ENCODE measurements around the gene NCKAP5.
"Not testable (repeated sequence)": the region's sequence is repeated elsewhere in the genome, so short reads cannot be mapped to it uniquely, and the experiment has no call there.

Gene NCKAP5

DNA sequence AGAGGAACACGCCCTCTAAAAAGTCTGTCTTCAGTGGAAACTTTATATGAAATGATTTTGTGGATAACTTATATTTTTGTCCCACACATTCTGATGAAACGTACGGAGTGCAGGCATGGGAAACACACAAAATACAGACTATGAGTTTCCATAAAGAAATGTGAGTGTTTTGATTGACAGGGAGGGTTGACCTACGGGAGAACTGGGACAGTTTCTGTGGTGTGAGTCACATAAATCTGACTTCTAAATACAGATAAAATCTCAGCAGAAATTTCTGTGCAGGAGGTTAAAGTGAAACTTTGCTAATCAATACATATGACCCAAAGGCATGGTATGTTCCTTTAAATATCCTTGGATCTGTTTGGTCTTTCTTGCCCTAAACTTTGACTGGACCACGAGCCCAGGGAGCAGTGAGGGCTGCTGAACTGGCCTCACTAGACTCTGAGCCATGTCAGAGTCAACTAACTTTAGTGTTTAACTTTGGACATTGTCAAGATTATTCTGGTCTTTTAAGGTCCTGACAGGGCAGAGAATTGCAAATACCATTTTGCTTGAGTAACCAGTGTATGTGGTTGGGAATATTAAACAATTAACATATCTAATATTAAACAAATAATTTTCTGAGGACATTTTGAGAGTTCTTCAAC, 691.4 kb downstream of the NCKAP5 start:
- no peak for DNase-seq (ENCODE audit: low read depth)

DNA sequence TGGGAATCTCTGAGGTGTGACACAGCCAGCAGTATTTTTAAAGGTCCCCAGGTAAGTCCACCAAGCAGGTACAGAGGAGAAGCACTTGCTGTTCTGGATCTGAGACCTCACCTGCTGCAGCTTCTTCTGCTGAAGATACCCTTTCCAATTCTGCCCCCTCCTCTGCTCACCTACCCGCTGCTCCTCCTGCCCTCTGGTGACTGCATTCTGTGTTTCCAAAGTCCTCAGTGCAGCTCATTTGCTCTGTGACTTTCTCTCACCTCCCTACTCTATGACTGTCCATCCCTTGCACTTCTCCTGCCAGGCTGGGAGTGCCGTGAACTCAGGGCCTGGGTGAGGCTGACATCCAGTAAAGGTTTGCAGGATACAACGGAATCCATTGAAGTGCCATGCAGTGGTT, 693.1 kb downstream of the NCKAP5 start:
- DNase-seq (ENCODE audit: low read depth) = no peak

DNA sequence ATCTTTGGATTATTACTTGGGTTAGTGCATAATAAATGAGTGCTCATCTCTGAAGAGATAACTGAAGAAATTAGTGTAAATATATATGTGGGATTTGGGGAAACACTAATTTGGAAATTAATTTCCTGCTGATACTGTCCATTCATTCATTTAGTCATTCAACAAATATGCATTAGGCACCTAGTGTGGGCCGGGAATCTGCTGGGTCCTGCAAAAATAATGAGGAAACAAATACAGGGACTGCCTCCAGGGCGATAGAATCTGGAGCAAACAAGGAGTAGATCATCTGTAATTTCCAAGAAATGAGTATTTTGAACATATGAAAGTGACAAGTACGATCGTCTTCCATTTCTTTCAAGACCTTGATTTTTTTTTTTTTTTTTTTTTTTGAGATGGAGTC, 694.5 kb downstream of the NCKAP5 start:
- no peak for DNase-seq (ENCODE audit: low read depth)

DNA sequence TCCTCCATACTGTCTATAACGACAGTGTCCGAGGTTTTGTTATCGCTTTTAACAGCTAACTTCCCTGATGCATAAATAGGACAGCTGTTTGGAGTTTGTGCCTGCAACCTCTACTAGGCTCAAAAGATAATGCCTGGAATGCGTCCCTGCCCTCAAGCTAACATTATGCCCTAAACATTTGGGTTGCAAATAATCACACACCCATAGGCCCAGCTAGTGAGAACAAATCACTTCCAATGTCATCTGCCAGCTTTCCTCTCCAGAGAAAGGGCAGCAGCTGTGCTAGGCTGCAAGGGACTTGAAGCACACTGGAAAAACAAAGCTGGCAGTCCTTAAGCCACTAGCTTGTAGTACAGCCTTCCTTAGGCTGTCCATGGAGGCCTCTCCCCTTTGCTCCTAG, 696.4 kb downstream of the NCKAP5 start:
- DNase-seq (ENCODE audit: low read depth) = no peak

DNA sequence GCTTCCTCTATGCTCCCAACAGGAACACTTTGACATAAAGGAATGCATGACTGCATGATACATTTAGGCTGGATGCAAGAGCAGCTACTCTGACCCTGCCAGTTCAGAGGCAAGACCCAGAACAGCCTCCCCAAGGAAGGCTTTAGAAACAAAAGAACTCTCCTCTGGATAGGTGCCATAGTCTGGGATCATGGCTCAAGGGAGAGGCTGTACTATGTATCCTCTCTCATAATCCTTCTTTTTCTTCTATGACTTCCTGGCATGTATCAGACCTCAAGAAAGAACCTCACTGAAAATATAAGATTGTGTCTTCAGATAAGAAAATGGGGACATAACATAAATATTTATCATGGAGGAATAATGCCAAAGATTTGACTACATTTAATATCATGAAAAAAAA, 704.3 kb downstream of the NCKAP5 start:
- DNase-seq (ENCODE audit: low read depth) = no peak

DNA sequence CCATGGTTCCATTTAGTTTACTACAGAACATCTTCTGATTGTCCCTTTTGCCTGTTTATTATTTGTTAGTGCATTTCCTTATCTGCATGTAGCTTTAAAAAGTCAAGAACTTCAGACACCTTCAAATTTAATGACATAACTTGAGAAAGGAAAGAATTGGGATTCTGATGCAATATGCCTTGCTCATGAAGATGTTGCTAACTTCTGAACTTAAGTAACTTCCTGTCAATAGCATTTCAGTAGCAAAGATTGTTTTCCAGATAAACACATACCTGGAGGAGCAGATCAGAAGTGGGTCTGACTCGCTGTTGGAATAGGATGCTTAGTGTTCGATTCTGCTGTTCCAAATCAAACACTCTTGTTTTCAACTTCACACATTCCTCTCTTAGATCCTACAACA, 708.0 kb downstream of the NCKAP5 start:
- no peak for DNase-seq (ENCODE audit: low read depth)

DNA sequence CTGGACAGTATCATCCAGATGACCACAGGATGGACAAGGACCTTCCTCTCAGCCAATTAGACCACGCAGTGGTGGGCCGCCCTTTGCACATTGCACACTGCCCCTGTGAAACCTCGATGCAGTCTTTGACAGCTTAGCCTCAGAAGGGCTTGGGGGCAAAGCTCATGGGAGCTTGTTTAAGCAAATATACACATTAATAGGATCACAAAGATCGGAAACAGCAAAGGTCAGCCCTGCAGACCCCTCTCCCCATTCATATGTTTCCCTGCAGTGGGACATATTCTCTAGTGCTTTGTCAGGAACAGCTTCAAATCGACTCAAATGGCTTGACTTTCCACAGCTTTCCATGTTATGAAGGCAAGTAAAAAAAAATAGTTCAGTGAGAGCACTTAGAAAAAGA, 708.7 kb downstream of the NCKAP5 start:
- DNase-seq (ENCODE audit: low read depth) = no peak

DNA sequence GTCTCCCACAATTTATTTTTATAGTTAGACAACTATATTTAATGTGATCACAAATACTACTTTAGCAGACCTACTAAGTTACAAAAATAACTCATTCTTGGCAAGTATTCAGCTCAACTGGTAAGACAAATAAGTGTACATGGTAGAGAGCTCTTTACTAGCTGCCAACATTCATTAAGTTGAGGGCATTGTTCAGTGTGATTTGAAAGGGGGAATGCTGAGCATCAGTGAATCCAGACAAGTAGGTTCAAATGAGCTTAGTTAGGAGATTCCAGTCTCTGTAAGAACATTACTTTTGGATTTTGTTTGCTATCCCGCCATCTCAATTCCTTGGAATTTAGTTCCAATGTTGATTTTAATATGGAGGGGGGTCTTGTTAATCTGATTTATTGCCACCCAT, 710.9 kb downstream of the NCKAP5 start:
- DNase-seq (ENCODE audit: low read depth) = no peak

DNA sequence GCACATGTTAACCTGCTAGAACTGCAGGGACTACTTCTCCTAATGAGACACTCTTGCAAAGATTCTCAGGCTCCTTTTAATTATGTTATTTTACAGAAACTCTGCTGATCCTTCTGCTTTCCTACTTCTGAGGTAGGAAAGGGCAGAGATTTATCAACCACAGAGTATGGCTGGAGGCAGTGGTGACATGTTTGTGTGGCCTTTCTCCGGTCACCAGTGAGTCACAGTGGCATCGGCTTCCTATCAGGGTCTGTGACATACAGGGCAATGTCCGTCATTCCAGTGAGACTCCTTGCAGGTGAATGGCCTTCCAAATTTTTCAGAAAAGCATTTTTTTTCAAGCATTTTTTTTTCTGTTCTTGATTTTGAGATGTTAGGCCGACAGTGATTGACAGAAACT, 717.6 kb downstream of the NCKAP5 start:
- DNase-seq (ENCODE audit: low read depth) = no peak

DNA sequence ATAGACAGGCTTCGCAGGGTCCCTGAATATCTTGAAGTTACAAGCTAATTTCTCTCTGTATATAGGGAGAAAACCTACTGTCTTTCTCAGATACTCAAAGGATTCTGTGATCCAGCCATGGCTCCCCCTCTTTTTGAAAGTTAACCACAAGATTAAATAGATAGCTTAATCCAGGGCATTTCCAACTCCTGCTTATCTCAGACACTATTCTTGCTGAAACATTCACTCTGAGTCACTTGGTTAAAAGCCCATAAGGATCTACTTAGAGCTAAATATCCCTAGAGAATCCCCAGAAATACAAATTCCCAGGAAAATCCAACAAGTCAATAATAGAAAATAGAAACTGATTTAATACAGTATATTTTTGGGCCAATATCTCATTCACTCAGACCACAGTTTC, 719.1 kb downstream of the NCKAP5 start:
- DNase-seq (ENCODE audit: low read depth) = no peak

DNA sequence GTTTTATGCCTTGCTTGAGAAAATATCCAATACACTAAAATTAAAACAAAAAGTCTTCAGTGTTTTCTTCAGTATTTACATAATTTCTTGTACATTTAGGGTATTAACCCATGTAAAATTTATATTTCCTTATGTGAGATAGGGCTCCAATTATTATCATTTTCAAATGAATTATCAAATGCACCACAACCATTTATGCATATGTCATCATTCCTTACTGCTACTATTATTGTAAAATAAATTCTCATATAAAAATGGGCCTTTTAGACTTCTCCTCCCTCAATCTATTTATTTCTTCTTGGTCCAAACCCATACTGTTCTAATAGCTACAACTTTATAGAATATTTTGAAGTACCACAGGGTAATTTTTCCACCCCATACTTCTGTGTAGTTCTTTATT, 722.9 kb downstream of the NCKAP5 start:
- DNase-seq (ENCODE audit: low read depth) = no peak

DNA sequence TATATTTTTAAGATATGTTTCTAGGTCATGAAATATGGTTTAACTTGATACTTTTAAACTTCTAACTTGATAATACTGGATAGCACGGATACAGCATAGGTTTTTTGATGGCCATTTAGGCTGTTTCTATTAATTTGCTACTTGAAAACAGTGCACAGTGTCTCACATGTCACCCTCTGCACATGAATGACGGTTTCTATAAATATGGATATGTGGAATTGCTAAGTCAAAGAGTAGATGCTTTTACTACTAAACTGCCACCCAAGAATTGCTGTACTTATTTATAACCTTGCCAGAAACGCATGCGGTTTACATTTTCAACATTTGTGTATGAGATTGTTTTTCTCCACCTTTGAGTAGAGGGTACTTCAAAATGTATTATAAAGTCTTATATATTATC, 723.7 kb downstream of the NCKAP5 start:
- no peak for DNase-seq (ENCODE audit: low read depth)

DNA sequence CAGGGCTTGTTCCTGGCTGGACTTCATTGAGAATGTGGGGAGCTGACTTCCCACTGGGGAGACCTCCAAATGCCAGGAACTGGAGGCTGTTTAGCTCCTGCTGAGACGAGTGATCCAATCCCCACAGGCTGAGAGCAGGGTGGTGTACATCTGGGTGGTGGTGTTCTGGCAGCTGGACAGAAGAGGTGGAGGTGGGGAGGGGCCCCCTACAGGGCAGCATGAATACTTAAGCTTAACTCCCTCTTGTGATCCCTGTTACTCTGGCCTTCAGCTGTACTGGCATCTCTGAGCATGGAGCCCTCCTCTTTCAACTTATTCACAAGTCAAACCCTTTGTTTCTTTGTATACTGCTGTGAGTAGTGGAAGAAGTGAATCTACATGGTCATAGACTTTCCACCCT, 730.5 kb downstream of the NCKAP5 start:
- DNase-seq (ENCODE audit: low read depth) = no peak

DNA sequence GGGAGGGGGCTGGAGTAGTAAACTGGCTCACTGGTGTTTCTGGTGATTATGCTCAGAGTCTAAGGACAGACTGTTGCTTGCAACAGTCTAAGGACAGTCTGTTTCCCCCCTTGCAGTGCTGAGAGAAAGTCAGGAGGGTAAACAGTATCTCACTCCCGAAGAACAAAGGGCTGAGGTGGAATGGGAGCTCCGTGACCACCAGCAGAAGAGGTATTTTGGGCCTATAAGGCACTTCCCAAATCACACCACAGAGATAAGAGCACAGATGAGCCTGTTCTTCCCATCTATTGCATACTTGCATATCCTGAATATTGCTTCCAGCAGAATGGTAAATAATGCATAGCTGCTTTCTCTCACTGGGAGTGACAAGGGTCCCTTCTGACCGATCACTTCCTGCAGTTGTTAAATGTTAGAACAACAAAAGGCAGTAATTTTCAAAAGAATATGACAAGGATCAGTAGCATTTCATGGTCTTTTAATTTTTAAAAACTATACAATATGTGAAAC, 737.9 kb downstream of the NCKAP5 start:
- no peak for DNase-seq (ENCODE audit: low read depth)

DNA sequence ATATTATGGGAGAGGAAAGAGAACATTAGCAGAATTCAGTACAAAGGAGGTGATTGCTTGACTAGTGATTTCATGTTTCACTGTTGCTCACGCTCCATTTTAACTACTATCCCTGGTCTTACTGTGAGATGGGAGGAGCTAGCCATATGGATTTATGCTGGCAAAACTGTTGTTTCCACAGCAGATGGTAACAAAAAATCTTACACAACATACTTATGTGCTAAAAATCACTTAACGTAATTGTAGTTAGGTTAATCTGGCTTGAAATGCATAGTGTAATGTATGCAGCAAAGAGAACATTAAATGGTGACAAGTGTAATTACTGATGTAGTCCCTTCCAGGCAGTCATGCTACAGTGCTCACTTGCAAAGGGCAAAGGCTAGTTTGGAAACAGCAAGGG, 742.7 kb downstream of the NCKAP5 start:
- no peak for DNase-seq (ENCODE audit: low read depth)

DNA sequence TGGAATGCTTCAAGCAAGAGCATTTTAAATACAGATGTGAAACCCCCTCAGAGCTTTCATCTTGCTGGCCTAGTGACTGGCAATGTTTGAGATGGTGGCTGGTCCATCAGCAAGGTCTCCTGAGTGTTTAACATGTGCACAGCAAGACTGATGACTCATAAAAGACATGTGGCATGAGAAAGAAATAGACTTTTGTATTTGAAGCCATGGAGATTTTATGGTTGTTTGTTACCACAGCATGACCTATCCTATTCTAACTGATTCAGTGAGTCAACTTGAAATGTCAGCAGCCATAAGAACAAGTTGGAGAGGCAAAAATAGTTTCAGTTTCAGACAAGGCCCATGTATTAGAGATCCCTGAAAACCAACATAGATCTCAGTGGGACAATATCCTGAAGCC, 743.5 kb downstream of the NCKAP5 start:
- no peak for DNase-seq (ENCODE audit: low read depth)

DNA sequence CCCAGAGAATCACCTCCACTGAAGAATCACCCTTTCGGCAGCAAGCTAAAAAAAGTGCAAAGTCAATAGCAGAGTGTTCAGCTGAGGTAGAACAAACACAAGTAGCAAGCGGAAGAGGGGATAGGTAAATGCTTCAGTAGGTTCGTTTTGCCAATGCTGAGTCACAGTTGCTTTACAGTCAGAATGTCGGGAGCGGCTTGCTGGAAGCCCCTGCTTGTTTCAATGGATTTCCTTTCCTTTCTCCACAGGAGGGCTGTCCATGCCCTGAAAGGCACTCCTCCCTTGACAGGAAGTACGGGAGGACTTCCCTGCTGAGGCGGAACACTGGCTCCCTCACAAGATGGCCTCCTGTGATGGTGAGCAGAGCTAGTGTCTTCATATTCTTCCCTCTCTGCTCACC, 752.0 kb downstream of the NCKAP5 start:
- no peak for DNase-seq (ENCODE audit: low read depth)

DNA sequence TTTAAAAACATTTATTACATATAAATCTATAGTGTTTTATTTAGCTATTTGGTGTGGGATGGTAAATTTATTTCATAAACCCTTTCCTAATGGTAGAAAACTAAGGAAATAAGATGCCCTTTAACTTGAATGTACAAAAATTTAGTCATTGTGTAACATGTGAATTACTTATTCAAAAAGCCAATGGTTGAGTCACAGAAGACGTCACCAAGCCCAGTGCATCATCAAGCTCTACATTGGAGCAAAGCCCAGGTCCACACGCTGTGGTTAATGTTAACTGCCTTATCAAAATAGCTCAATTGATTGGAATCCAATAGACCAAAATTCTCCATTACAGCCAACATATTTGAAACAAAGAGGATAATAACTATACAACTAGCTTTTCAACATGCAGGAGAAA, 752.7 kb downstream of the NCKAP5 start:
- DNase-seq (ENCODE audit: low read depth) = no peak

DNA sequence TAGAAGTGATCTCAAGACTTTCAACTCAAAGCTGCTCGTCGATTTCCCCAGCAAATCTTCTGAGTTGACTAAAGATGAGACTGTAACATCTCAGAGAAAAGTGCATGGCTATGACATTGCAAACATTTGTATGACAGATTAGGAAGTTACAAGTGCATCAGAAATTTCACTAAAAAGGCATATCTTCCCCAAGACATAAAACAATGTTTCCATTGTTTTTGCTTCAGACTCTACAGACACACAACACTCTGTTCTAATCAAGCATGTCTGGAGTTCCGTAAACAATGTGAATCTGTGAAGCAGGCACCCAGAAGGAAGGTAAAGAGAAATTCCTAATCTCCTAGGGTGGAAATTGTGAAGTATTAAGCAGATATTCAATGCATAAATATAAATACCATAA, 753.6 kb downstream of the NCKAP5 start:
- no peak for DNase-seq (ENCODE audit: low read depth)

DNA sequence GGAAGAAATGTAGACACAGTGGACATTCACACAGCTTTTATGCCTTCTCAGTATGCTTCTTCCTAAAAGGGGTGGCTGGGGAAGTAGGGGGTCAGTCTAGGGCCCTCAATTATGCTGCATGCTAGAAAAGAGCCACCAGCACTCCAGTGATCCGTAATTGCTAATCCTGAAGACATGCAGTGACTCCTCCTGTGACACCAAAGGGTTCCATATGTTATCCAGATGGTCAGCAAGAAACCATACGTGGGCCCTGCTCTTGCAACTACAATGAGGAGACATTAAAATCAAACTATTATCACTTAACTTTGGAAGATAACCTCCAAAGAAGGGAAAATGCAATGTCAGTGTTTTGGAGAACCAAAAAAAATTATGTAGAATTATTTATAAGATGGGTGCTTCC, 754.8 kb downstream of the NCKAP5 start:
- no peak for DNase-seq (ENCODE audit: low read depth)

DNA sequence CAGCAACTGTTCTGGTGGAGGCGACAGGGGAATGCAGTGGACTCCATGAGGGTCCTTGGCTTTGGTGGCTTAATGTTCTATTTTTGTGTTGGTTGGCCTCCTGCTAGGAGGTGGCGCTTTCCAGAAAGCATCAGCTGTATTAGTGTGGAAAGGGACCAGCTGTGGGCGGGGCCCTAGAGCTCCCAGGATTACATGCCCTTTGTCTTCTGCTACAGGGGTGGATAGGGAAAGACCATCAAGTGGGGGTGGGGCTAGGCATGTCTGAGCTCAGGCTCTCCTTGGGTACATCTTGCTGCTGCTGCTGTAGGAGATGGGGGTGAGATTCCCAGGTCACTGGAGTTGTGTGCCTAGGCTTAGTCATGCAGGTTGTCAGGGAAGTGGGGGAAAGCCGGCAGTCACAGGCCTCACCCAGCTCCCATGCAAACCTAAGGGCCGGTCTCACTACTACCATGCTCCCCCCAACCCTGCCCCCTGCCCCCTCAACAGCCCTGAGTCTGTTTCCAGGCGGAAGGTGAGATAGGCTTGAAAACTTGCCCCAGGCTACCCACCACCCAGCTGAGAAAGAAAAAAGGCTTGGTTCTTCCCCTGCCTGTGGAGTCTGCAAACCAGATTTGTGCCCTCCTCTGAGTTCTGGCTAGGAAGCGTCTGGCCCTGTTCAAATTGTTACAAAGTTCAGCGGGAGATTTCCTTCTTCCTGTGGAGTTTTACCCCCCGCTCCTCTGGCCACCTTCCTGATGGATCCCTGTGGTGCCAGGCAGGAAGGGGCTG, 756.9 kb downstream of the NCKAP5 start:
- no peak for DNase-seq (ENCODE audit: low read depth)

DNA sequence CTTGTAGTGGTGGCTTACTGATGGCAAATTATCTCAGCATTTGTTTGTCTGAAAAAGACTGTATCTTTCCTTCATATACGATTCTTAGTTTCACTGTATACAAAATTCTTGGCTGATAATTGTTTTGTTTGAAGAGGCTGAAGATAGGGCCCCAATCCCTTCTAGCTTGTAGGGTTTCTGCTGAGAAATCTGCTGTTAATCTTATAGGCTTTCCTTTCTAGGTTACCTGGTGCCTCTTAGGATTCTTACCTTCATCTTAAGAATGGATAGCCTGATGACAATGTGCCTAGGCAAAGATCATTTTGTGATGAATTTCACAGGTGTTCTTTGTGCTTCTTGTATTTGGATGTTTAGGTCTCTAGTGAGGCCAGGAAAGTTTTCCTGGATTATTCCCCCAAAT, 758.3 kb downstream of the NCKAP5 start:
- DNase-seq (ENCODE audit: low read depth) = not testable (repeated sequence)

DNA sequence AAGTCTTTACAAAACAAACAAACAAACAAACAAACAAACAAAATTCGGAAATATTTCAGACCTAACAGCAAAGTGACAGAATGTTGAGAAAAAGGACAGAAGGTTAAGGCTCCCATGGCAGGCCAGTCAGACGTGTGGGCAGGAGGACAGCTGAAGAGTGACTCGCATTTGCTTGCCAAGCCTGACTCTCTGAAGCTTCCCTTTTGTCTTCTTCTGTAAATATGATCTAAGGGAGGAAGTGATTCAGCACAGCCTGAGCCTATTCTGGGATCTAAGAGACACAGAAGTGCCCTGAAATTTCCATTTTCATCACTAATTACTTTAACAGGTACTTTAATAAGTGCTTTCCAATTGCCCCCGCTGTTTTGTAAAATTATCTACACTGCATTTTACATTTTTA, 764.2 kb downstream of the NCKAP5 start:
- no peak for DNase-seq (ENCODE audit: low read depth)

DNA sequence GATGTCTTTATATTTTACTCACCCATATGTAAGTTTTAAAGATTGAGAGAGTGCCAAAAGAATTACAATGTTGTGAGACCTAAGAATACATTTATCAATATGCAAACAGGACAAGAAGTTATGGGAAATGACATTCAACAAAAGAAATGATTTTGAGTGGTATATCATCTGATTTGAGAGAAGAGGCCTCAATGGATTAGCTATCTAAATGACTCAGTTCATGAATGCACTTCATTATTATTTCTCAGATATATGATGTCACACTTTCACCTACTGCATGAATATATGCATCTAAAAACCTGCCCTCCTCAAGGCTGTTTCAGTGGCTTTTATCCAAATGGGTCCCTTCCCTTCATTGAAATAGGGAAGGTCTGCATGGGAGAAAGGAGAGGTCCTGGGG, 769.9 kb downstream of the NCKAP5 start:
- no peak for DNase-seq (ENCODE audit: low read depth)
